ENCODE results near the gene BCL2L1.

BCL2L1 gene

GRCh38 chr20:31704225-31705119 lies 18.2 kb downstream of the BCL2L1 start:
- no peak overlapping the region for H3K4me3 ChIP-seq
- H3K9me3 ChIP-seq = no peaks in the 10 kb centered on the region
- DNase-seq = no peak
- H3K27me3 ChIP-seq = no peaks in the 10 kb centered on the region
- H3K36me3 ChIP-seq = peaks cover 11 to 29% (median 25%) of the 10 kb centered on the region in 3 donors
- peak overlapping the region in 1 of 2 donors; percentile 22 for H3K27ac ChIP-seq
- H3K4me1 ChIP-seq = peaks cover 2 to 87% (median 65%) of the 10 kb centered on the region in 4 donors
- intact Hi-C loops (cut with DNase I; ENCODE audit: low total_unique reads) = no loop called here
- no peak for TF ChIP-seq CTCF (IDR thresholded peaks at IDR 0.05)

- Histone ChIP-seq H3K27ac (peak overlapping the region; percentile 72 to 87), H3K4me1 (peaks cover 3 to 88% (median 67%) of the 10 kb centered on the region in 4 donors), H3K9me3 (no peaks in the 10 kb centered on the region), H3K27me3 (no peaks in the 10 kb centered on the region), H3K4me3 (no peak overlapping the region), H3K36me3 (peaks cover 1 to 11% (median 5%) of the 10 kb centered on the region in 3 donors)
- intact Hi-C loops (cut with DNase I; ENCODE audit: low total_unique reads) = no loop called here
- DNase-seq = no peak
- no peak for TF ChIP-seq CTCF (IDR thresholded peaks at IDR 0.05)
Observed at GRCh38 chr20:31701591-31701990, 21.1 kb downstream of the BCL2L1 start.

- peak overlapping the region; percentile 72 to 87 for H3K27ac ChIP-seq
- TF ChIP-seq CTCF (IDR thresholded peaks at IDR 0.05) = no peak
- H3K27me3 ChIP-seq = no peaks in the 10 kb centered on the region
- intact Hi-C loops (cut with DNase I; ENCODE audit: low total_unique reads) = no loop called here
- no peaks in the 10 kb centered on the region for H3K9me3 ChIP-seq
- H3K36me3 ChIP-seq = peaks cover 0 to 5% (median 4%) of the 10 kb centered on the region in 3 donors
- no peak for DNase-seq
- peaks cover 3 to 88% (median 66%) of the 10 kb centered on the region in 4 donors for H3K4me1 ChIP-seq
- no peak overlapping the region for H3K4me3 ChIP-seq
Observed at GRCh38 chr20:31700747-31701146, 21.9 kb downstream of the BCL2L1 start.

- Histone ChIP-seq H3K4me1 (peaks cover 3 to 88% (median 66%) of the 10 kb centered on the region in 4 donors), H3K36me3 (peaks cover 0 to 4% (median 0%) of the 10 kb centered on the region in 3 donors)
Observed at GRCh38 chr20:31699801-31700728, 22.6 kb downstream of the BCL2L1 start.

More at GRCh38 chr20:31699801-31700728, 22.6 kb downstream of the BCL2L1 start:
- no peak for TF ChIP-seq CTCF (IDR thresholded peaks at IDR 0.05)
- Histone ChIP-seq H3K27ac (peak overlapping the region; percentile 72 to 87), H3K9me3 (no peaks in the 10 kb centered on the region), H3K27me3 (no peaks in the 10 kb centered on the region), H3K4me3 (no peak overlapping the region)
- no peak for DNase-seq
- intact Hi-C loops (cut with DNase I; ENCODE audit: low total_unique reads) = no loop called here
